Loucy (cell line): ENCODE results near the gene RIPOR2.

Experiments used
- EZH2phosphoT487 ChIP-seq: fragments of 200-600 bp; IDR thresholded peaks from 2 replicates; pipeline ENCODE4 v1.6.1; 2018; ENCODE audit warnings: antibody characterized with exemption, mild to moderate bottlenecking, moderate library complexity, borderline replicate concordance
- TF ChIP-seq, protein P1 (sequence below): fragments of 200-600 bp; sonication (generic); conservative IDR thresholded peaks from 2 replicates; pipeline ENCODE4 v1.5.1; 2014; ENCODE audit warnings: mild to moderate bottlenecking, antibody characterized with exemption, low read length

DNA sequence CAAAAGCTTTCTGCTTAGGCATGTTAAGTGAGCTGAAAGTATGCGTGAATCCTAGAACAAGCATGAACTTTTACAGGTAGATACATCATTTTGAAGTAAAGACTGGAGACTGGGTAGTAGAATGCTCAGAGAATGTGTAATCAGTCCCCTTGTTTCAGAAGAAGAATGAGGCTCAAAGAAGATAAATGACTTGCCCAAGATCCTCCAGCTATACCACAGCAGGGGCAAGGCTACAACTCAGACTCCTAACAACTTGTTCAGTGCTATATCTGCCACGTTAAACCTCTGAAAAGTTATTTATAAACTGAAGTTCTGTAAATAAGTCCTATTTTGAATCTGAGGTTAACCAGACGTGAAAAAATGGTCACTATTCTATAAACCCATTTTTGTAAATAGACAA, 2.9 kb downstream of the RIPOR2 start:
- TF ChIP-seq, protein P1, sequence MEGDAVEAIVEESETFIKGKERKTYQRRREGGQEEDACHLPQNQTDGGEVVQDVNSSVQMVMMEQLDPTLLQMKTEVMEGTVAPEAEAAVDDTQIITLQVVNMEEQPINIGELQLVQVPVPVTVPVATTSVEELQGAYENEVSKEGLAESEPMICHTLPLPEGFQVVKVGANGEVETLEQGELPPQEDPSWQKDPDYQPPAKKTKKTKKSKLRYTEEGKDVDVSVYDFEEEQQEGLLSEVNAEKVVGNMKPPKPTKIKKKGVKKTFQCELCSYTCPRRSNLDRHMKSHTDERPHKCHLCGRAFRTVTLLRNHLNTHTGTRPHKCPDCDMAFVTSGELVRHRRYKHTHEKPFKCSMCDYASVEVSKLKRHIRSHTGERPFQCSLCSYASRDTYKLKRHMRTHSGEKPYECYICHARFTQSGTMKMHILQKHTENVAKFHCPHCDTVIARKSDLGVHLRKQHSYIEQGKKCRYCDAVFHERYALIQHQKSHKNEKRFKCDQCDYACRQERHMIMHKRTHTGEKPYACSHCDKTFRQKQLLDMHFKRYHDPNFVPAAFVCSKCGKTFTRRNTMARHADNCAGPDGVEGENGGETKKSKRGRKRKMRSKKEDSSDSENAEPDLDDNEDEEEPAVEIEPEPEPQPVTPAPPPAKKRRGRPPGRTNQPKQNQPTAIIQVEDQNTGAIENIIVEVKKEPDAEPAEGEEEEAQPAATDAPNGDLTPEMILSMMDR = no peak
- no peak for TF ChIP-seq EZH2phosphoT487
